GM19043 (cell line): ENCODE measurements around the gene CAPN10.

Experiments used
- ATAC-seq: cut with Tn5 transposase; IDR thresholded peaks from one replicate; pipeline ENCODE4 v1.9.1; 2021; ENCODE audit warnings: low read depth; ENCODE audit not compliant: unreplicated experiment

The CAPN10 gene

GRCh38 chr2:240619506-240620148, 33.1 kb downstream of the CAPN10 start:
- ATAC-seq, result no peak

- no peak for ATAC-seq
These were observed 33.7 kb downstream of the CAPN10 start for GRCh38 chr2:240620149-240620731.

- ATAC-seq, result no peak
These were observed 34.3 kb downstream of the CAPN10 start for GRCh38 chr2:240620859-240621258.

GRCh38 chr2:240622060-240622411, 35.5 kb downstream of the CAPN10 start:
- no peak for ATAC-seq

GRCh38 chr2:240622531-240623235, 36.1 kb downstream of the CAPN10 start:
- ATAC-seq, result no peak

- no peak for ATAC-seq
These were observed 37.0 kb downstream of the CAPN10 start for GRCh38 chr2:240623531-240624010.

- ATAC-seq, result no peak
These were observed 37.7 kb downstream of the CAPN10 start for GRCh38 chr2:240624011-240624949.

- ATAC-seq, result no peak
These were observed 38.6 kb downstream of the CAPN10 start, which contains the start of gene GPR35 for GRCh38 chr2:240624950-240625621. GPR35 (plus strand) TSS chr2:240625480; CDS start chr2:240629953, 4,473 bp downstream.

GRCh38 chr2:240626531-240627300, 40.2 kb downstream of the CAPN10 start:
- ATAC-seq, result no peak

- ATAC-seq, result no peak
These were observed 41.4 kb downstream of the CAPN10 start for GRCh38 chr2:240627736-240628506.

GRCh38 chr2:240628507-240628807, 41.9 kb downstream of the CAPN10 start:
- no peak for ATAC-seq

GRCh38 chr2:240628808-240629618, 42.5 kb downstream of the CAPN10 start:
- ATAC-seq, result no peak

- ATAC-seq, result no peak
These were observed 43.1 kb downstream of the CAPN10 start for GRCh38 chr2:240629619-240629967.

GRCh38 chr2:240629968-240630770, 43.6 kb downstream of the CAPN10 start:
- ATAC-seq, result no peak

- ATAC-seq, result no peak
These were observed 44.4 kb downstream of the CAPN10 start for GRCh38 chr2:240630771-240631547.

GRCh38 chr2:240631548-240632305, 45.2 kb downstream of the CAPN10 start:
- no peak for ATAC-seq
